Measurements from ENCODE around the gene DAZAP1.

The DAZAP1 gene

GRCh38 chr19:1455336-1456120, 48.1 kb downstream of the DAZAP1 start:
- Histone ChIP-seq H3K4me3 (ENCODE audit: low read depth in 1 of 5, low read length in 5 of 5) (no peak overlapping the region), H3K27ac (ENCODE audit: low read depth, low read length) (no peak overlapping the region), H3K36me3 (ENCODE audit: control insufficient read depth in 5 of 5, insufficient read depth in 5 of 5, low read length in 5 of 5) (peaks cover 0 to 8% (median 2%) of the 10 kb centered on the region in 5 donors), H3K4me1 (ENCODE audit: control insufficient read depth in 5 of 5, insufficient read depth in 5 of 5, low read length in 5 of 5) (peaks cover 5 to 32% (median 29%) of the 10 kb centered on the region in 5 donors), H3K9me3 (ENCODE audit: control insufficient read depth in 5 of 5, low read length in 5 of 5) (no peaks in the 10 kb centered on the region), H3K9ac (ENCODE audit: low read length in 5 of 5) (no peak overlapping the region), H3K27me3 (ENCODE audit: control insufficient read depth in 5 of 5, insufficient read depth in 4 of 5, low read length in 5 of 5) (peaks cover 38 to 57% (median 54%) of the 10 kb centered on the region in 5 donors)

- no peak overlapping the region for H3K4me3 ChIP-seq (ENCODE audit: low read depth in 1 of 5, low read length in 5 of 5)
- H3K27me3 ChIP-seq (ENCODE audit: control insufficient read depth in 5 of 5, insufficient read depth in 4 of 5, low read length in 5 of 5) = peaks cover 30 to 50% (median 46%) of the 10 kb centered on the region in 5 donors
- peaks cover 5 to 32% (median 29%) of the 10 kb centered on the region in 5 donors for H3K4me1 ChIP-seq (ENCODE audit: control insufficient read depth in 5 of 5, insufficient read depth in 5 of 5, low read length in 5 of 5)
- no peaks in the 10 kb centered on the region for H3K9me3 ChIP-seq (ENCODE audit: control insufficient read depth in 5 of 5, low read length in 5 of 5)
- no peak overlapping the region for H3K9ac ChIP-seq (ENCODE audit: low read length in 5 of 5)
- H3K27ac ChIP-seq (ENCODE audit: low read depth, low read length) = no peak overlapping the region
- H3K36me3 ChIP-seq (ENCODE audit: control insufficient read depth in 5 of 5, insufficient read depth in 5 of 5, low read length in 5 of 5) = peaks cover 0 to 16% (median 7%) of the 10 kb centered on the region in 5 donors
Observed at GRCh38 chr19:1456121-1456900, 48.9 kb downstream of the DAZAP1 start.

- H3K36me3 ChIP-seq (ENCODE audit: control insufficient read depth in 5 of 5, insufficient read depth in 5 of 5, low read length in 5 of 5) = peaks cover 0 to 17% (median 7%) of the 10 kb centered on the region in 5 donors
- peaks cover 30 to 43% (median 38%) of the 10 kb centered on the region in 5 donors for H3K27me3 ChIP-seq (ENCODE audit: control insufficient read depth in 5 of 5, insufficient read depth in 4 of 5, low read length in 5 of 5)
- H3K27ac ChIP-seq (ENCODE audit: low read depth, low read length) = no peak overlapping the region
- no peaks in the 10 kb centered on the region for H3K9me3 ChIP-seq (ENCODE audit: control insufficient read depth in 5 of 5, low read length in 5 of 5)
- peaks cover 5 to 32% (median 29%) of the 10 kb centered on the region in 5 donors for H3K4me1 ChIP-seq (ENCODE audit: control insufficient read depth in 5 of 5, insufficient read depth in 5 of 5, low read length in 5 of 5)
- no peak overlapping the region for H3K9ac ChIP-seq (ENCODE audit: low read length in 5 of 5)
- H3K4me3 ChIP-seq (ENCODE audit: low read depth in 1 of 5, low read length in 5 of 5) = no peak overlapping the region
Observed at GRCh38 chr19:1457031-1457739, 49.8 kb downstream of the DAZAP1 start.

- H3K4me1 ChIP-seq (ENCODE audit: control insufficient read depth in 5 of 5, insufficient read depth in 5 of 5, low read length in 5 of 5) = peaks cover 5 to 29% (median 27%) of the 10 kb centered on the region in 5 donors
- no peaks in the 10 kb centered on the region for H3K9me3 ChIP-seq (ENCODE audit: control insufficient read depth in 5 of 5, low read length in 5 of 5)
- H3K4me3 ChIP-seq (ENCODE audit: low read depth in 1 of 5, low read length in 5 of 5) = no peak overlapping the region
- no peak overlapping the region for H3K27ac ChIP-seq (ENCODE audit: low read depth, low read length)
- no peak overlapping the region for H3K9ac ChIP-seq (ENCODE audit: low read length in 5 of 5)
- peaks cover 22 to 36% (median 30%) of the 10 kb centered on the region in 5 donors for H3K27me3 ChIP-seq (ENCODE audit: control insufficient read depth in 5 of 5, insufficient read depth in 4 of 5, low read length in 5 of 5)
- H3K36me3 ChIP-seq (ENCODE audit: control insufficient read depth in 5 of 5, insufficient read depth in 5 of 5, low read length in 5 of 5) = peaks cover 0 to 17% (median 7%) of the 10 kb centered on the region in 5 donors
Observed at GRCh38 chr19:1457892-1458291, 50.5 kb downstream of the DAZAP1 start.

- Histone ChIP-seq H3K9ac (ENCODE audit: low read length in 5 of 5) (no peak overlapping the region), H3K9me3 (ENCODE audit: control insufficient read depth in 5 of 5, low read length in 5 of 5) (no peaks in the 10 kb centered on the region), H3K36me3 (ENCODE audit: control insufficient read depth in 5 of 5, insufficient read depth in 5 of 5, low read length in 5 of 5) (peaks cover 0 to 17% (median 7%) of the 10 kb centered on the region in 5 donors), H3K27me3 (ENCODE audit: control insufficient read depth in 5 of 5, insufficient read depth in 4 of 5, low read length in 5 of 5) (peaks cover 19 to 29% (median 27%) of the 10 kb centered on the region in 5 donors), H3K4me3 (ENCODE audit: low read depth in 1 of 5, low read length in 5 of 5) (no peak overlapping the region), H3K27ac (ENCODE audit: low read depth, low read length) (no peak overlapping the region), H3K4me1 (ENCODE audit: control insufficient read depth in 5 of 5, insufficient read depth in 5 of 5, low read length in 5 of 5) (peaks cover 0 to 17% (median 13%) of the 10 kb centered on the region in 5 donors)
Observed at GRCh38 chr19:1459479-1459878, 52.1 kb downstream of the DAZAP1 start.

GRCh38 chr19:1460033-1460995, 52.9 kb downstream of the DAZAP1 start:
- no peak overlapping the region for H3K27ac ChIP-seq (ENCODE audit: low read depth, low read length)
- peaks cover 22 to 29% (median 28%) of the 10 kb centered on the region in 5 donors for H3K27me3 ChIP-seq (ENCODE audit: control insufficient read depth in 5 of 5, insufficient read depth in 4 of 5, low read length in 5 of 5)
- H3K9me3 ChIP-seq (ENCODE audit: control insufficient read depth in 5 of 5, low read length in 5 of 5) = no peaks in the 10 kb centered on the region
- no peak overlapping the region for H3K9ac ChIP-seq (ENCODE audit: low read length in 5 of 5)
- peaks cover 0 to 13% (median 10%) of the 10 kb centered on the region in 5 donors for H3K4me1 ChIP-seq (ENCODE audit: control insufficient read depth in 5 of 5, insufficient read depth in 5 of 5, low read length in 5 of 5)
- no peak overlapping the region for H3K4me3 ChIP-seq (ENCODE audit: low read depth in 1 of 5, low read length in 5 of 5)
- peaks cover 0 to 17% (median 7%) of the 10 kb centered on the region in 5 donors for H3K36me3 ChIP-seq (ENCODE audit: control insufficient read depth in 5 of 5, insufficient read depth in 5 of 5, low read length in 5 of 5)

GRCh38 chr19:1461862-1462261, 54.5 kb downstream of the DAZAP1 start:
- Histone ChIP-seq H3K36me3 (ENCODE audit: control insufficient read depth in 5 of 5, insufficient read depth in 5 of 5, low read length in 5 of 5) (peaks cover 0 to 17% (median 7%) of the 10 kb centered on the region in 5 donors), H3K9me3 (ENCODE audit: control insufficient read depth in 5 of 5, low read length in 5 of 5) (no peaks in the 10 kb centered on the region), H3K27me3 (ENCODE audit: control insufficient read depth in 5 of 5, insufficient read depth in 4 of 5, low read length in 5 of 5) (peaks cover 13 to 30% (median 26%) of the 10 kb centered on the region in 5 donors), H3K27ac (ENCODE audit: low read depth, low read length) (no peak overlapping the region), H3K9ac (ENCODE audit: low read length in 5 of 5) (no peak overlapping the region), H3K4me3 (ENCODE audit: low read depth in 1 of 5, low read length in 5 of 5) (no peak overlapping the region), H3K4me1 (ENCODE audit: control insufficient read depth in 5 of 5, insufficient read depth in 5 of 5, low read length in 5 of 5) (peaks cover 0 to 16% (median 11%) of the 10 kb centered on the region in 5 donors)

- peak overlapping the region in 1 of 5 donors; percentile 18 for H3K4me3 ChIP-seq (ENCODE audit: low read depth in 1 of 5, low read length in 5 of 5)
- no peak overlapping the region for H3K27ac ChIP-seq (ENCODE audit: low read depth, low read length)
- no peaks in the 10 kb centered on the region for H3K9me3 ChIP-seq (ENCODE audit: control insufficient read depth in 5 of 5, low read length in 5 of 5)
- peaks cover 0 to 50% (median 39%) of the 10 kb centered on the region in 5 donors for H3K4me1 ChIP-seq (ENCODE audit: control insufficient read depth in 5 of 5, insufficient read depth in 5 of 5, low read length in 5 of 5)
- H3K36me3 ChIP-seq (ENCODE audit: control insufficient read depth in 5 of 5, insufficient read depth in 5 of 5, low read length in 5 of 5) = peaks cover 0 to 9% (median 5%) of the 10 kb centered on the region in 5 donors
- peaks cover 29 to 44% (median 37%) of the 10 kb centered on the region in 5 donors for H3K27me3 ChIP-seq (ENCODE audit: control insufficient read depth in 5 of 5, insufficient read depth in 4 of 5, low read length in 5 of 5)
- H3K9ac ChIP-seq (ENCODE audit: low read length in 5 of 5) = no peak overlapping the region
Observed at GRCh38 chr19:1465191-1466016, 58.0 kb downstream of the DAZAP1 start.

Data from subcutaneous abdominal adipose tissue (tissue), 5 donors.